ENCODE results near the gene SIM2.
A peak's percentile ranks its signal among the peaks of the same experiment; 100 is the strongest.

Gene SIM2

GRCh38 chr21:36707763-36708285, 8.9 kb downstream of the SIM2 start:
- peaks cover 0 to 3% of the 10 kb centered on the region in 2 donors for H3K36me3 Mint-ChIP-seq
- H3K27ac Mint-ChIP-seq = peak overlapping the region; percentile 91
- ATAC-seq (replicated peaks) (no peak), DNase-seq (no peak)
- H3K27me3 Mint-ChIP-seq = peaks cover 72 to 88% of the 10 kb centered on the region in 2 donors
- no peaks in the 10 kb centered on the region for H3K9me3 Mint-ChIP-seq
- peak overlapping the region; percentile 58 to 61 for H3K4me3 Mint-ChIP-seq
- H3K4me1 Mint-ChIP-seq = peaks cover 26 to 46% of the 10 kb centered on the region in 2 donors

- DNase-seq (no peak), ATAC-seq (replicated peaks) (no peak)
- H3K4me3 Mint-ChIP-seq = peak overlapping the region; percentile 58 to 61
- H3K9me3 Mint-ChIP-seq = no peaks in the 10 kb centered on the region
- H3K27me3 Mint-ChIP-seq = peaks cover 71 to 88% of the 10 kb centered on the region in 2 donors
- peaks cover 0 to 3% of the 10 kb centered on the region in 2 donors for H3K36me3 Mint-ChIP-seq
- peak overlapping the region; percentile 91 for H3K27ac Mint-ChIP-seq
- H3K4me1 Mint-ChIP-seq = peaks cover 26 to 46% of the 10 kb centered on the region in 2 donors
These were observed 9.5 kb downstream of the SIM2 start for GRCh38 chr21:36708286-36709029.

DNA sequence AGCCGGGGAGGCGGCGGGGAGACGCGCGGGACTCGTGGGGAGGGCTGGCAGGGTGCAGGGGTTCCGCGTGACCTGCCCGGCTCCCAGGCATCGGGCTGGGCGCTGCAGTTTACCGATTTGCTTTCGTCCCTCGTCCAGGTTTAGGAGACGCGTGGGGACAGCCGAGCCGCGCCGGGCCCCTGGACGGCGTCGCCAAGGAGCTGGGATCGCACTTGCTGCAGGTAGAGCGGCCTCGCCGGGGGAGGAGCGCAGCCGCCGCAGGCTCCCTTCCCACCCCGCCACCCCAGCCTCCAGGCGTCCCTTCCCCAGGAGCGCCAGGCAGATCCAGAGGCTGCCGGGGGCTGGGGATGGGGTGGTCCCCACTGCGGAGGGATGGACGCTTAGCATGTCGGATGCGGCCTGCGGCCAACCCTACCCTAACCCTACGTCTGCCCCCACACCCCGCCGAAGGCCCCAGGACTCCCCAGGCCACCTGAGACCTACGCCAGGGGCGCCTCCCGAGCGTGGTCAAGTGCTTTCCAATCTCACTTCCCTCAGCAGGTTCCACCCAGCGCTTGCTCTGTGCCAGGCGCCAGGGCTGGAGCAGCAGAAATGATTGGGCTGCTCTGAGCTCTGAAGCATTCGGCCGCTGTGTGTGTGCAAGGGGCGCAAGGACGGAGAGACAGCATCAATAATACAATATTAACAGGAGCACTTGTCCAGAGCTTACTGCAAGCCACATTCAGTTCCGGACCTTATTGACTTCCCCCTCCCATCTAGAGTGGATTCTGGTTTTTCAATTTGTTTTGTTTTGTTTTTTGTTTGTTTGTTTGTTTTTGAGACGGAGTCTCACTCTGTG, 10.3 kb downstream of the SIM2 start:
- no peaks in the 10 kb centered on the region for H3K9me3 Mint-ChIP-seq
- H3K36me3 Mint-ChIP-seq = peaks cover 0 to 3% of the 10 kb centered on the region in 2 donors
- peaks cover 70 to 91% of the 10 kb centered on the region in 2 donors for H3K27me3 Mint-ChIP-seq
- ATAC-seq (replicated peaks) (peak in 1 of 2 donors; percentile 25), DNase-seq (no peak)
- peaks cover 24 to 42% of the 10 kb centered on the region in 2 donors for H3K4me1 Mint-ChIP-seq
- H3K27ac Mint-ChIP-seq = peak overlapping the region; percentile 71
- peak overlapping the region; percentile 43 to 44 for H3K4me3 Mint-ChIP-seq

GRCh38 chr21:36709868-36710728, 11.2 kb downstream of the SIM2 start:
- peak overlapping the region; percentile 25 for H3K27ac Mint-ChIP-seq
- no peak for ATAC-seq (replicated peaks)
- no peaks in the 10 kb centered on the region for H3K9me3 Mint-ChIP-seq
- peaks cover 0 to 3% of the 10 kb centered on the region in 2 donors for H3K36me3 Mint-ChIP-seq
- no peak for DNase-seq
- H3K4me3 Mint-ChIP-seq = peak overlapping the region in 1 of 2 donors; percentile 44
- H3K4me1 Mint-ChIP-seq = peaks cover 20 to 34% of the 10 kb centered on the region in 2 donors
- peaks cover 72 to 90% of the 10 kb centered on the region in 2 donors for H3K27me3 Mint-ChIP-seq

GRCh38 chr21:36710729-36711048, 11.8 kb downstream of the SIM2 start:
- H3K36me3 Mint-ChIP-seq = peaks cover 0 to 3% of the 10 kb centered on the region in 2 donors
- H3K27me3 Mint-ChIP-seq = peaks cover 67 to 84% of the 10 kb centered on the region in 2 donors
- no peaks in the 10 kb centered on the region for H3K9me3 Mint-ChIP-seq
- no peak for DNase-seq
- ATAC-seq (replicated peaks) = no peak
- H3K4me3 Mint-ChIP-seq = no peak overlapping the region
- H3K4me1 Mint-ChIP-seq = peaks cover 16 to 28% of the 10 kb centered on the region in 2 donors
- no peak overlapping the region for H3K27ac Mint-ChIP-seq

DNA sequence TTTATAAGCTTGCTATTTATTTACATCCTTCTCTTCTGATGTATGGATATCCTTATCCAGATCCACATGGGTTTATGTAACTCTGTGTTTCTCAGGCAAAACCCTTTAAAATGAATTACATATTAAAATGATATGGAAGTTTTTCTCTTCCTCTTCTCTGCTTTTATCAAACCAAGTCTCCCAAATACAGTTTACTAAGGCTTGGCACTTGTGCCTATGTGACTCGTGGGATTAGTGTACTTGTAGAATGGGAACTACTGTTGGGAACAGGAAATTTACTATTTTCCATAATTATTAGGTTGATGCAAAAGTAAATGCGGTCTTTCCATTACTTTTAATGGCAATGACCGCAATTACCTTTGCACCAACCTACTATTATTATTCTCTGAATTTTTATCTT, 14.8 kb downstream of the SIM2 start:
- no peak for ATAC-seq (replicated peaks)
- Mint-ChIP-seq H3K27ac (no peak overlapping the region), H3K4me1 (peaks cover 2% of the 10 kb centered on the region in 2 donors), H3K4me3 (no peak overlapping the region), H3K36me3 (no peaks in the 10 kb centered on the region), H3K27me3 (peaks cover 57 to 73% of the 10 kb centered on the region in 2 donors), H3K9me3 (no peaks in the 10 kb centered on the region)
- DNase-seq = no peak

DNA sequence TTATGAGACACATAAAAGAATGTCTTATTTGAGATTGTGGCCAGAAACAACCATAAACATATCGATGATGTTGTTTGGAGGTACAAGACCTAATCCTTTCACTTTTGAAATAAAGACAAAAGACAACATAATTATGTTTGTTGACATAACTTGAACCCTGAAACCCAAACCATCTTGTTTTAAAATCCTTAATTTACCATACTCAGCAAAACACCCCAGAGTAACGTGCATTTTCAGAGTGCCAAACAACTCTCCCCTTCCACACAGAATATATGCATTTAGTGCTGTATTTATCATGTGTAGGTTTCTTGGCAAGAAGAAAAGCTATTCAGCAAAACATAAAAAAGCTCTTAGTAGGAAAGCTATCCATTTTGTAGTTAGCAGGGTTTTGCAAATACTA, 17.5 kb downstream of the SIM2 start:
- Mint-ChIP-seq H3K27me3 (peaks cover 59 to 66% of the 10 kb centered on the region in 2 donors), H3K4me1 (no peaks in the 10 kb centered on the region), H3K9me3 (no peaks in the 10 kb centered on the region), H3K36me3 (no peaks in the 10 kb centered on the region), H3K4me3 (no peak overlapping the region), H3K27ac (no peak overlapping the region)
- ATAC-seq (replicated peaks) (no peak), DNase-seq (no peak)

DNA sequence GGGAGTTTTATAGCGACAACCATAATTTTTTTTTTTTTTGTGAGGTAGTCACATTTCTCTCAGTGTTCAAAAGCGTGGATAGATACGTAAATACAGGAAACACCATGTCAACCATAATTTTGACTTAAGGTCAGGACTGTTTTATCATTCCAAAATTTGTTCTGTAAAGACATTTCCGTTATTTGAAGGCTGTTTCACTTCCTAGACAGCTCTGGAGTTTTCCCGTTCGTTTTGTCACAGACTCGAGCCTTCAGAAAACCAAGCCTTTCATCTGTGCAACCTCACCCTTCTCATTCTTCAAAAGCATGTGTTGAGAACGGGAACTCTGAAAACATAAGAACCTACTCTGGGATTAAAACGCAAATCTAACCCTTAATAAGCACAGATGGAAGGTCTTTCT, 17.9 kb downstream of the SIM2 start:
- no peak overlapping the region for H3K4me3 Mint-ChIP-seq
- DNase-seq = no peak
- no peak for ATAC-seq (replicated peaks)
- no peaks in the 10 kb centered on the region for H3K4me1 Mint-ChIP-seq
- no peak overlapping the region for H3K27ac Mint-ChIP-seq
- H3K27me3 Mint-ChIP-seq = peaks cover 60 to 67% of the 10 kb centered on the region in 2 donors
- no peaks in the 10 kb centered on the region for H3K9me3 Mint-ChIP-seq
- H3K36me3 Mint-ChIP-seq = no peaks in the 10 kb centered on the region

- no peaks in the 10 kb centered on the region for H3K36me3 Mint-ChIP-seq
- no peak overlapping the region for H3K27ac Mint-ChIP-seq
- peaks cover 56 to 61% of the 10 kb centered on the region in 2 donors for H3K27me3 Mint-ChIP-seq
- H3K4me3 Mint-ChIP-seq = no peak overlapping the region
- no peak for ATAC-seq (replicated peaks)
- H3K4me1 Mint-ChIP-seq = no peaks in the 10 kb centered on the region
- H3K9me3 Mint-ChIP-seq = no peaks in the 10 kb centered on the region
- DNase-seq = no peak
These were observed 19.1 kb downstream of the SIM2 start for GRCh38 chr21:36717976-36718375.

- Mint-ChIP-seq H3K27ac (no peak overlapping the region), H3K36me3 (no peaks in the 10 kb centered on the region), H3K4me1 (no peaks in the 10 kb centered on the region), H3K9me3 (no peaks in the 10 kb centered on the region), H3K27me3 (peaks cover 47 to 51% of the 10 kb centered on the region in 2 donors), H3K4me3 (no peak overlapping the region)
- no peak for DNase-seq
- no peak for ATAC-seq (replicated peaks)
These were observed 20.1 kb downstream of the SIM2 start for GRCh38 chr21:36718951-36719501.

DNA sequence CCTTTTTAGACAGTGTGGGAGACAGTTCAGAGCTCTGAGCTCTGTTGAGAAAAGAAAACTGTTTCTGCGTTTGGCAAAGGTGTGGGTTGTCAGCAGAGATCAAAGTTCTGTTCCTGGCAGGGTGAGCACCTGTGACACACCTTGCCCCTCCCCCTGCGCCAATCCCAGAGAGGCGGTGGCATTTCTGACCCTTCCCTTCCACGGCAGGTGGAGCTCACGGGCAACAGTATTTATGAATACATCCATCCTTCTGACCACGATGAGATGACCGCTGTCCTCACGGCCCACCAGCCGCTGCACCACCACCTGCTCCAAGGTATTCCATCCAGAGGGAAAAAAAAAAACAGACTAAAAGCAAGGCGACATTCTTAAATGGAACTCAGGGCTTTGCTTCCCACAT, 20.7 kb downstream of the SIM2 start:
- Mint-ChIP-seq H3K27ac (no peak overlapping the region), H3K36me3 (no peaks in the 10 kb centered on the region), H3K4me1 (no peaks in the 10 kb centered on the region), H3K9me3 (no peaks in the 10 kb centered on the region), H3K27me3 (peaks cover 41 to 45% of the 10 kb centered on the region in 2 donors), H3K4me3 (no peak overlapping the region)
- ATAC-seq (replicated peaks) (no peak), DNase-seq (no peak)

DNA sequence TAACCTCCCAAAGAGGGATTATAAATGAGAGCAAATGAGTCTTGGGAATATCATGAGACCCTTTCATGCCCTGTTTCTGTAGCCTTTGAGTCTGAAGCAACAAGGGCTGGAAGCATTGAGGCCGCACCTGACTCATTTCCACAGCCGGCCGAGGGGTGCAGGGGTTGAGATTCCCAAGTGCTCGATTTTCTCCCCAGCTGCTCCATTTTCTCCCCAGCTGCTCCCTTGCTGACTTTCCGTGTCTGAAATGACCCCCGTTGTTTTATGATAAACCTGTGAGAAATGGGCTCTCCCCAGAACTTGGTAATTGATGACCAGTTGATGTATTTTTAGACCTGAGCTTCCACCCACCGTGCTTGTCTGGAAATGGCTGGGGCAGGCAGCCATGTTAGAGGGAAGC, 22.9 kb downstream of the SIM2 start:
- Mint-ChIP-seq H3K36me3 (no peaks in the 10 kb centered on the region), H3K4me3 (no peak overlapping the region), H3K9me3 (no peaks in the 10 kb centered on the region), H3K27me3 (peaks cover 35 to 38% of the 10 kb centered on the region in 2 donors), H3K4me1 (no peaks in the 10 kb centered on the region), H3K27ac (no peak overlapping the region)
- ATAC-seq (replicated peaks) (no peak), DNase-seq (no peak)

- Mint-ChIP-seq H3K27ac (no peak overlapping the region), H3K4me1 (no peaks in the 10 kb centered on the region), H3K4me3 (no peak overlapping the region), H3K9me3 (no peaks in the 10 kb centered on the region), H3K36me3 (no peaks in the 10 kb centered on the region), H3K27me3 (peaks cover 38 to 40% of the 10 kb centered on the region in 2 donors)
- DNase-seq (no peak), ATAC-seq (replicated peaks) (no peak)
These were observed 23.8 kb downstream of the SIM2 start for GRCh38 chr21:36722370-36723368.

Data from stimulated activated naive B cell treated with anti-CD40 and anti-IgM and Interleukin-4, amounts not matched to agents 10 μg/mL and 1 μg/mL and 100 μg/mL, for 72 hours (primary cell).